ENCODE results near the gene BAG3. TPM values are rescaled to one million over a fixed set of nuclear protein-coding genes. Genes with fewer than 3 reads are reported as not detected.

The BAG3 gene
- total RNA-seq, 2 experiments from 2014 or later = 1.9 to 2.6 TPM

GRCh38 chr10:119651514-119652360 lies 557 bp downstream of the BAG3 start:
- intact Hi-C loops (cut with micrococcal nuclease; ENCODE audit: unreplicated experiment) = loop anchor here (2.0 to 5.0 kb wide), 2 partner anchors 54 to 109 kb away; partner anchors contain the start of genes RGS10 and TIAL1
- ChIA-PET POLR2A (interaction anchor here (0.6 to 1.2 kb wide), 3 partner anchors 33 to 244 kb away, joined by 3 to 4 read pairs (median 3); partner anchors contain the start of gene INPP5F), CTCF (ENCODE audit: unreplicated experiment) (no interaction called here)
- BruUV-seq (replicated peaks) = no TSS peak
- TF ChIP-seq CTCF (conservative IDR thresholded peaks at IDR 0.05; ENCODE audit: low read length) (no peak), EZH2phosphoT487 (IDR thresholded peaks at IDR 0.05; ENCODE audit: borderline replicate concordance, low read depth, low read length) (no peak)
- Histone ChIP-seq H3K9me3 (ENCODE audit: low read length) (no peaks in the 10 kb centered on the region), H3K27ac (ENCODE audit: low read depth, low read length, poor library complexity, severe bottlenecking) (no peak overlapping the region), H3K36me3 (ENCODE audit: insufficient read depth, low read length) (no peaks in the 10 kb centered on the region), H3K9me2 (ENCODE audit: insufficient read depth, low read length) (no peaks in the 10 kb centered on the region), H3K4me3 (ENCODE audit: low read depth, low read length, poor library complexity, severe bottlenecking) (peak overlapping the region; percentile 86), H3K4me2 (ENCODE audit: low read length) (peak overlapping the region; percentile 93), H3K79me2 (ENCODE audit: insufficient read depth, low read depth, low read length) (no peaks in the 10 kb centered on the region), H3K4me1 (ENCODE audit: insufficient read depth, low read length, poor library complexity, severe bottlenecking) (peaks cover 16% of the 10 kb centered on the region), H4K20me1 (ENCODE audit: insufficient read depth, low read length) (no peaks in the 10 kb centered on the region), H2AFZ (ENCODE audit: low read length) (peak overlapping the region; percentile 99)
- no peak for DNase-seq (ENCODE audit: low spot score)

GRCh38 chr10:119652361-119652730 lies 1.2 kb downstream of the BAG3 start:
- Histone ChIP-seq H2AFZ (ENCODE audit: low read length) (no peak overlapping the region), H3K4me2 (ENCODE audit: low read length) (peak overlapping the region; percentile 93), H3K4me1 (ENCODE audit: insufficient read depth, low read length, poor library complexity, severe bottlenecking) (peaks cover 16% of the 10 kb centered on the region), H3K27ac (ENCODE audit: low read depth, low read length, poor library complexity, severe bottlenecking) (no peak overlapping the region), H3K79me2 (ENCODE audit: insufficient read depth, low read depth, low read length) (no peaks in the 10 kb centered on the region), H4K20me1 (ENCODE audit: insufficient read depth, low read length) (no peaks in the 10 kb centered on the region), H3K4me3 (ENCODE audit: low read depth, low read length, poor library complexity, severe bottlenecking) (peak overlapping the region; percentile 86), H3K36me3 (ENCODE audit: insufficient read depth, low read length) (no peaks in the 10 kb centered on the region), H3K9me2 (ENCODE audit: insufficient read depth, low read length) (no peaks in the 10 kb centered on the region), H3K9me3 (ENCODE audit: low read length) (no peaks in the 10 kb centered on the region)
- peak; percentile 46 for DNase-seq (ENCODE audit: low spot score)
- intact Hi-C loops (cut with micrococcal nuclease; ENCODE audit: unreplicated experiment) = loop anchor here (5.0 kb wide), 1 partner anchor 55 kb away; the partner anchor contains the start of gene TIAL1
- POLR2A ChIA-PET = interaction anchor here (0.5 kb wide), 1 partner anchor 232 kb away, joined by 3 read pairs; no protein-coding TSS in a partner anchor
- CTCF ChIA-PET (ENCODE audit: unreplicated experiment) = no interaction called here
- TF ChIP-seq CTCF (conservative IDR thresholded peaks at IDR 0.05; ENCODE audit: low read length) = peak; percentile 71
- no peak for TF ChIP-seq EZH2phosphoT487 (IDR thresholded peaks at IDR 0.05; ENCODE audit: borderline replicate concordance, low read depth, low read length)
- no TSS peak for BruUV-seq (replicated peaks)

- no peaks in the 10 kb centered on the region for H3K36me3 ChIP-seq (ENCODE audit: insufficient read depth, low read length)
- no peak overlapping the region for H2AFZ ChIP-seq (ENCODE audit: low read length)
- H3K4me1 ChIP-seq (ENCODE audit: insufficient read depth, low read length, poor library complexity, severe bottlenecking) = peaks cover 16% of the 10 kb centered on the region
- H3K9me2 ChIP-seq (ENCODE audit: insufficient read depth, low read length) = no peaks in the 10 kb centered on the region
- BruUV-seq (replicated peaks) = no TSS peak
- POLR2A ChIA-PET = interaction anchor here (0.5 to 1.5 kb wide), 3 partner anchors 9 to 939 kb away, joined by 3 to 4 read pairs (median 3); no protein-coding TSS in a partner anchor
- H3K4me2 ChIP-seq (ENCODE audit: low read length) = no peak overlapping the region
- H3K9me3 ChIP-seq (ENCODE audit: low read length) = no peaks in the 10 kb centered on the region
- intact Hi-C loops (cut with micrococcal nuclease; ENCODE audit: unreplicated experiment) = loop anchor here (5.0 kb wide), 1 partner anchor 56 kb away; the partner anchor contains the start of gene TIAL1
- H3K4me3 ChIP-seq (ENCODE audit: low read depth, low read length, poor library complexity, severe bottlenecking) = no peak overlapping the region
- DNase-seq (ENCODE audit: low spot score) = no peak
- no peaks in the 10 kb centered on the region for H4K20me1 ChIP-seq (ENCODE audit: insufficient read depth, low read length)
- H3K79me2 ChIP-seq (ENCODE audit: insufficient read depth, low read depth, low read length) = no peaks in the 10 kb centered on the region
- TF ChIP-seq CTCF (conservative IDR thresholded peaks at IDR 0.05; ENCODE audit: low read length) = no peak
- no peak for TF ChIP-seq EZH2phosphoT487 (IDR thresholded peaks at IDR 0.05; ENCODE audit: borderline replicate concordance, low read depth, low read length)
- CTCF ChIA-PET (ENCODE audit: unreplicated experiment) = no interaction called here
- H3K27ac ChIP-seq (ENCODE audit: low read depth, low read length, poor library complexity, severe bottlenecking) = no peak overlapping the region
Measured at GRCh38 chr10:119653209-119653608, 2.0 kb downstream of the BAG3 start.
